ENCODE data around the gene LONP2. TPM values are rescaled to one million over a fixed set of nuclear protein-coding genes. Genes with fewer than 3 reads are reported as not detected.
"Not testable (repeated sequence)": the region's sequence is repeated elsewhere in the genome, so short reads cannot be mapped to it uniquely, and the experiment has no call there.

LONP2 gene
- total RNA-seq, 2 experiments from 2014 or later: 50.3 to 51.6 TPM

- Mint-ChIP-seq H3K36me3 (ENCODE audit: low read depth) (peaks cover 78% of the 10 kb centered on the region), H3K27me3 (no peaks in the 10 kb centered on the region), H3K4me1 (ENCODE audit: low read depth) (peaks cover 2% of the 10 kb centered on the region), H3K27ac (no peak overlapping the region), H3K9me3 (peaks cover 44% of the 10 kb centered on the region), H3K4me3 (no peak overlapping the region)
- DNase-seq (no peak), ATAC-seq (no peak)
- CTCF ChIA-PET: no interaction called here
- POLR2A ChIA-PET: no interaction called here
- TF ChIP-seq CTCF (IDR thresholded peaks at IDR 0.05): no peak
- intact Hi-C loops (cut with micrococcal nuclease): no loop called here
Measured at GRCh38 chr16:48308535-48308934, 64.4 kb downstream of the LONP2 start.

- Mint-ChIP-seq H3K27ac (no peak overlapping the region), H3K36me3 (ENCODE audit: low read depth) (peaks cover 82% of the 10 kb centered on the region), H3K9me3 (peaks cover 44% of the 10 kb centered on the region), H3K4me3 (no peak overlapping the region), H3K4me1 (ENCODE audit: low read depth) (peaks cover 9% of the 10 kb centered on the region), H3K27me3 (no peaks in the 10 kb centered on the region)
- CTCF ChIA-PET: interaction anchor here (1.2 kb wide), 1 partner anchor 319 kb away, joined by 4 read pairs; no protein-coding TSS in a partner anchor
- TF ChIP-seq CTCF (IDR thresholded peaks at IDR 0.05): no peak
- intact Hi-C loops (cut with micrococcal nuclease): no loop called here
- ATAC-seq: no peak
- DNase-seq: no peak
- POLR2A ChIA-PET: interaction anchor here (1.3 kb wide), 1 partner anchor 10 kb away, joined by 3 read pairs; no protein-coding TSS in a partner anchor
Measured at GRCh38 chr16:48310908-48311641, 67.0 kb downstream of the LONP2 start.

GRCh38 chr16:48313905-48314304 lies 69.8 kb downstream of the LONP2 start:
- Mint-ChIP-seq H3K9me3 (peaks cover 30% of the 10 kb centered on the region), H3K36me3 (ENCODE audit: low read depth) (peaks cover 69% of the 10 kb centered on the region), H3K4me1 (ENCODE audit: low read depth) (peaks cover 31% of the 10 kb centered on the region)
- ATAC-seq; intact Hi-C loops (cut with micrococcal nuclease); H3K4me3 Mint-ChIP-seq; POLR2A ChIA-PET; DNase-seq; H3K27me3 Mint-ChIP-seq; H3K27ac Mint-ChIP-seq: not testable (repeated sequence)
- CTCF ChIA-PET: interaction anchor here (0.6 kb wide), 1 partner anchor 309 kb away, joined by 3 read pairs; no protein-coding TSS in a partner anchor

GRCh38 chr16:48317026-48317425 lies 72.9 kb downstream of the LONP2 start:
- peaks cover 46% of the 10 kb centered on the region for H3K4me1 Mint-ChIP-seq (ENCODE audit: low read depth)
- DNase-seq: no peak
- no peak overlapping the region for H3K4me3 Mint-ChIP-seq
- no peaks in the 10 kb centered on the region for H3K27me3 Mint-ChIP-seq
- intact Hi-C loops (cut with micrococcal nuclease): no loop called here
- ChIA-PET POLR2A (interaction anchor here (1.1 kb wide), 1 partner anchor 18 kb away, joined by 3 read pairs; no protein-coding TSS in a partner anchor), CTCF (no interaction called here)
- TF ChIP-seq CTCF (IDR thresholded peaks at IDR 0.05): no peak
- H3K9me3 Mint-ChIP-seq: peaks cover 14% of the 10 kb centered on the region
- H3K27ac Mint-ChIP-seq: no peak overlapping the region
- ATAC-seq: no peak
- peaks cover 44% of the 10 kb centered on the region for H3K36me3 Mint-ChIP-seq (ENCODE audit: low read depth)

- no peak for TF ChIP-seq CTCF (IDR thresholded peaks at IDR 0.05)
- no peak overlapping the region for H3K4me3 Mint-ChIP-seq
- H3K36me3 Mint-ChIP-seq (ENCODE audit: low read depth): peaks cover 37% of the 10 kb centered on the region
- CTCF ChIA-PET: interaction anchor here (0.8 to 1.2 kb wide), 3 partner anchors 15 to 312 kb away, joined by 3 to 4 read pairs (median 3); no protein-coding TSS in a partner anchor
- peak; percentile 43 for ATAC-seq
- peak overlapping the region; percentile 35 for H3K27ac Mint-ChIP-seq
- H3K27me3 Mint-ChIP-seq: no peaks in the 10 kb centered on the region
- peak; percentile 58 for DNase-seq
- peaks cover 46% of the 10 kb centered on the region for H3K4me1 Mint-ChIP-seq (ENCODE audit: low read depth)
- peaks cover 7% of the 10 kb centered on the region for H3K9me3 Mint-ChIP-seq
- POLR2A ChIA-PET: interaction anchor here (1.1 kb wide), 1 partner anchor 17 kb away, joined by 3 read pairs; no protein-coding TSS in a partner anchor
- intact Hi-C loops (cut with micrococcal nuclease): no loop called here
Measured at GRCh38 chr16:48317614-48318315, 73.7 kb downstream of the LONP2 start.

All from activated CD8-positive, alpha-beta T cell treated with anti-CD3 and anti-CD28 coated beads for 36 hours (primary cell).